PC-3 (cell line): Measurements from ENCODE around the gene ADCY2.

Source experiments
- EZH2 ChIP-seq: fragments of 300-600 bp; sonication (generic); IDR thresholded peaks from one replicate; pipeline ENCODE4 v1.6.1; 2017; ENCODE audit warnings: antibody characterized with exemption, mild to moderate bottlenecking, low read length; ENCODE audit not compliant: unreplicated experiment
- EZH2phosphoT487 ChIP-seq: fragments of 300-600 bp; sonication (generic); IDR thresholded peaks from 2 replicates; pipeline ENCODE4 v1.6.1; 2018; ENCODE audit warnings: mild to moderate bottlenecking, antibody characterized with exemption, low read length, borderline replicate concordance

- TF ChIP-seq EZH2phosphoT487 (no peak), EZH2 (no peak)
Observed at GRCh38 chr5:7462758-7463157, 66.8 kb downstream of the ADCY2 start.
